Measurements from ENCODE around the gene TSPAN10. TPM values are rescaled to one million over a fixed set of nuclear protein-coding genes. Genes with fewer than 3 reads are reported as not detected.
A peak's percentile ranks its signal among the peaks of the same experiment; 100 is the strongest.

The TSPAN10 gene
- total RNA-seq, 1 donor from 2014 or later, result 2.7 TPM

DNA sequence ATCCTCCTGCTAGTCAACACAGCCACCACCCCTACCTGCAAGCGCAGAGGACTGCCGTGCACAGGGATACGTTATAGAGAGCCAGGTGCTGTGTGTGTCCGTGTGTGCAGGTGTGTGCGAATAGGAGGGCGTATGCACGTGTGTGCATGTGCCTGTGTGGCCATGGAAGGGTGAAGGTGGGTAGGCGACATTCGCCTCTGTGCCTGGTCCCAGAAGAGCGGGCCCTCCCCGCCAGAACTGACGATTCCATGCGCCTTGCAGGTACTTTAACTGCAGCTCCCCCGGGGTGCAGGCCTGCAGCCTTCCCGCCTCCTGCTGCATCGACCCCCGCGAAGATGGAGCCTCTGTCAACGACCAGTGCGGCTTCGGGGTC is 10.6 kb downstream of the TSPAN10 start:
- FAIRE-seq, result no peak
- no peaks in the 10 kb centered on the region for H3K79me2 ChIP-seq (ENCODE audit: insufficient read depth, low read length)
- H2AFZ ChIP-seq (ENCODE audit: low read depth, low read length), result peak overlapping the region; percentile 18
- Mint-ChIP-seq H3K27ac (ENCODE audit: unreplicated experiment) (no peak overlapping the region), H3K4me1 (ENCODE audit: low read depth, unreplicated experiment) (no peaks in the 10 kb centered on the region), H3K4me3 (ENCODE audit: unreplicated experiment) (no peak overlapping the region), H3K36me3 (ENCODE audit: low read depth, unreplicated experiment) (peaks cover 2% of the 10 kb centered on the region), H3K27me3 (ENCODE audit: low read depth, unreplicated experiment) (peaks cover 18% of the 10 kb centered on the region), H3K9me3 (ENCODE audit: unreplicated experiment) (peaks cover 4% of the 10 kb centered on the region)
- H3K9ac ChIP-seq (ENCODE audit: low read length), result no peak overlapping the region
- no peak for DNase-seq (ENCODE audit: low read depth)
- peaks cover 8% of the 10 kb centered on the region for H3K4me1 ChIP-seq (ENCODE audit: insufficient read depth, low read length)
- peaks cover 7% of the 10 kb centered on the region for H3K9me3 ChIP-seq (ENCODE audit: insufficient read depth, low read depth, low read length)
- no peak overlapping the region for H3K4me3 ChIP-seq (ENCODE audit: insufficient read depth, low read depth, low read length)
- no peak overlapping the region for H3K27ac ChIP-seq (ENCODE audit: low read depth, low read length)
- TF ChIP-seq EZH2 (IDR thresholded peaks at IDR 0.05; ENCODE audit: insufficient read depth, low read length) (no peak), CTCF (IDR thresholded peaks at IDR 0.05; ENCODE audit: insufficient read depth, low read depth, low read length) (no peak)
- H3K36me3 ChIP-seq (ENCODE audit: insufficient read depth, low read length), result no peaks in the 10 kb centered on the region
- peaks cover 20% of the 10 kb centered on the region for H3K27me3 ChIP-seq (ENCODE audit: insufficient read depth, low read length)
- no peaks in the 10 kb centered on the region for H4K20me1 ChIP-seq (ENCODE audit: insufficient read depth, low read length)
- H3K4me2 ChIP-seq (ENCODE audit: low read length), result peak overlapping the region; percentile 39

GRCh38 chr17:81648013-81648706 is 11.2 kb downstream of the TSPAN10 start:
- Histone ChIP-seq H3K79me2 (ENCODE audit: insufficient read depth, low read length) (no peaks in the 10 kb centered on the region), H3K27me3 (ENCODE audit: insufficient read depth, low read length) (peaks cover 20% of the 10 kb centered on the region), H3K4me2 (ENCODE audit: low read length) (peak overlapping the region; percentile 39), H4K20me1 (ENCODE audit: insufficient read depth, low read length) (no peaks in the 10 kb centered on the region), H3K27ac (ENCODE audit: low read depth, low read length) (no peak overlapping the region), H3K9me3 (ENCODE audit: insufficient read depth, low read depth, low read length) (peaks cover 7% of the 10 kb centered on the region), H2AFZ (ENCODE audit: low read depth, low read length) (peak overlapping the region; percentile 18), H3K4me3 (ENCODE audit: insufficient read depth, low read depth, low read length) (no peak overlapping the region), H3K9ac (ENCODE audit: low read length) (no peak overlapping the region), H3K4me1 (ENCODE audit: insufficient read depth, low read length) (peaks cover 8% of the 10 kb centered on the region), H3K36me3 (ENCODE audit: insufficient read depth, low read length) (no peaks in the 10 kb centered on the region)
- TF ChIP-seq EZH2 (IDR thresholded peaks at IDR 0.05; ENCODE audit: insufficient read depth, low read length) (peak; percentile 95), CTCF (IDR thresholded peaks at IDR 0.05; ENCODE audit: insufficient read depth, low read depth, low read length) (no peak)
- Mint-ChIP-seq H3K9me3 (ENCODE audit: unreplicated experiment) (peaks cover 4% of the 10 kb centered on the region), H3K27me3 (ENCODE audit: low read depth, unreplicated experiment) (peaks cover 18% of the 10 kb centered on the region), H3K27ac (ENCODE audit: unreplicated experiment) (no peak overlapping the region), H3K4me3 (ENCODE audit: unreplicated experiment) (no peak overlapping the region), H3K36me3 (ENCODE audit: low read depth, unreplicated experiment) (peaks cover 2% of the 10 kb centered on the region), H3K4me1 (ENCODE audit: low read depth, unreplicated experiment) (no peaks in the 10 kb centered on the region)
- no peak for FAIRE-seq
- DNase-seq (ENCODE audit: low read depth), result no peak

DNA sequence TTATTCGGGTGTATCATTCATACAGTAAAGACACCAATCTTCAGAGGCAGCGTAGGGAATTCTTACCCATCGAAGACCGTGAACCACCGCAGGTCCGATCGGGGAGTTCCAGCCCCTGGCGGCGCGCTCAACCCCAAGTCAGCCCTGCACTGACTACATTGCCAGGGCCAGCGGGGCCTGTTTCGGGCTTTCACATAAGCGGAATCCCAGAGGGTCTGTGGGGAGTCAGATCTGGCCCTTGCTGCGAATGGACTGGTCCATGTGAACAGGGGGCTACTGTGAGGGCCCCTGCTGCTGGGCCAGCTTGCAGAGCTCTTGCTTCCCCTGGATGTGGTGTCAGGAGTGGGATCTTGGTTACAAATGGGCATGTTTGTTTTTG is 11.7 kb downstream of the TSPAN10 start:
- H3K79me2 ChIP-seq (ENCODE audit: insufficient read depth, low read length), result no peaks in the 10 kb centered on the region
- peaks cover 2% of the 10 kb centered on the region for H3K36me3 Mint-ChIP-seq (ENCODE audit: low read depth, unreplicated experiment)
- FAIRE-seq (no peak), DNase-seq (ENCODE audit: low read depth) (no peak)
- peaks cover 18% of the 10 kb centered on the region for H3K27me3 Mint-ChIP-seq (ENCODE audit: low read depth, unreplicated experiment)
- peaks cover 7% of the 10 kb centered on the region for H3K9me3 ChIP-seq (ENCODE audit: insufficient read depth, low read depth, low read length)
- H3K9me3 Mint-ChIP-seq (ENCODE audit: unreplicated experiment), result peaks cover 4% of the 10 kb centered on the region
- H3K9ac ChIP-seq (ENCODE audit: low read length), result no peak overlapping the region
- H3K4me3 ChIP-seq (ENCODE audit: insufficient read depth, low read depth, low read length), result no peak overlapping the region
- no peak overlapping the region for H3K27ac Mint-ChIP-seq (ENCODE audit: unreplicated experiment)
- H3K4me2 ChIP-seq (ENCODE audit: low read length), result peak overlapping the region; percentile 39
- no peaks in the 10 kb centered on the region for H3K36me3 ChIP-seq (ENCODE audit: insufficient read depth, low read length)
- H3K27ac ChIP-seq (ENCODE audit: low read depth, low read length), result no peak overlapping the region
- no peak overlapping the region for H2AFZ ChIP-seq (ENCODE audit: low read depth, low read length)
- H3K27me3 ChIP-seq (ENCODE audit: insufficient read depth, low read length), result peaks cover 20% of the 10 kb centered on the region
- H3K4me1 Mint-ChIP-seq (ENCODE audit: low read depth, unreplicated experiment), result no peaks in the 10 kb centered on the region
- peaks cover 8% of the 10 kb centered on the region for H3K4me1 ChIP-seq (ENCODE audit: insufficient read depth, low read length)
- TF ChIP-seq CTCF (IDR thresholded peaks at IDR 0.05; ENCODE audit: insufficient read depth, low read depth, low read length) (no peak), EZH2 (IDR thresholded peaks at IDR 0.05; ENCODE audit: insufficient read depth, low read length) (no peak)
- H3K4me3 Mint-ChIP-seq (ENCODE audit: unreplicated experiment), result no peak overlapping the region
- no peaks in the 10 kb centered on the region for H4K20me1 ChIP-seq (ENCODE audit: insufficient read depth, low read length)

All from astrocyte (in vitro differentiated cells and primary cell).